Testis (tissue), 2 donors: ENCODE results near the gene MARS1.
"Not testable (repeated sequence)": the region's sequence is repeated elsewhere in the genome, so short reads cannot be mapped to it uniquely, and the experiment has no call there.

Experiments used
- POLR2A ChIP-seq: fragments of 450-650 bp; IDR thresholded peaks from one replicate; pipeline ENCODE4 v1.6.1; 2017; ENCODE audit warnings: antibody characterized with exemption, mild to moderate bottlenecking, moderate library complexity
- TF ChIP-seq, protein P1 (sequence below), 3 experiments: fragments of 450-650 bp in 2 of 3; fragments of 200-600 bp in 1 of 3; sonication (generic) in 1 of 3; IDR thresholded peaks; one replicate each; pipeline ENCODE4 v1.5.1; 2016 to 2019; ENCODE audit warnings: antibody characterized with exemption in 3 of 3, mild to moderate bottlenecking in 2 of 3, moderate library complexity in 1 of 3

DNA sequence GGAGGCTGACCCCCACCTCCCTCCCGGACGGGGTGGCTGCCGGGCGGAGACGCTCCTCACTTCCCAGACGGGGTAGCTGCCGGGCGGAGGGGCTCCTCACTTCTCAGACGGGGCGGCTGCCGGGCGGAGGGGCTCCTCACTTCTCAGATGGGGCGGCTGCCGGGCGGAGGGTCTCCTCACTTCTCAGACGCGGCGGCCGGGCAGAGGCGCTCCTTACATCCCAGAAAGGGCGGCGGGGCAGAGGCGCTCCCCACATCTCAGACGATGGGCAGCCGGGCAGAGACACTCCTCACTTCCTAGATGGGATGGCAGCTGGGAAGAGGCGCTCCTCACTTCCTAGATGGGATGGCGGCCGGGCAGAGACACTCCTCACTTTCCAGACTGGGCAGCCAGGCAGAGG lies 19.9 kb downstream of the MARS1 start:
- not testable (repeated sequence) for TF ChIP-seq POLR2A
- TF ChIP-seq, protein P1, sequence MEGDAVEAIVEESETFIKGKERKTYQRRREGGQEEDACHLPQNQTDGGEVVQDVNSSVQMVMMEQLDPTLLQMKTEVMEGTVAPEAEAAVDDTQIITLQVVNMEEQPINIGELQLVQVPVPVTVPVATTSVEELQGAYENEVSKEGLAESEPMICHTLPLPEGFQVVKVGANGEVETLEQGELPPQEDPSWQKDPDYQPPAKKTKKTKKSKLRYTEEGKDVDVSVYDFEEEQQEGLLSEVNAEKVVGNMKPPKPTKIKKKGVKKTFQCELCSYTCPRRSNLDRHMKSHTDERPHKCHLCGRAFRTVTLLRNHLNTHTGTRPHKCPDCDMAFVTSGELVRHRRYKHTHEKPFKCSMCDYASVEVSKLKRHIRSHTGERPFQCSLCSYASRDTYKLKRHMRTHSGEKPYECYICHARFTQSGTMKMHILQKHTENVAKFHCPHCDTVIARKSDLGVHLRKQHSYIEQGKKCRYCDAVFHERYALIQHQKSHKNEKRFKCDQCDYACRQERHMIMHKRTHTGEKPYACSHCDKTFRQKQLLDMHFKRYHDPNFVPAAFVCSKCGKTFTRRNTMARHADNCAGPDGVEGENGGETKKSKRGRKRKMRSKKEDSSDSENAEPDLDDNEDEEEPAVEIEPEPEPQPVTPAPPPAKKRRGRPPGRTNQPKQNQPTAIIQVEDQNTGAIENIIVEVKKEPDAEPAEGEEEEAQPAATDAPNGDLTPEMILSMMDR (IDR thresholded peaks at IDR 0.05), result not testable (repeated sequence)
